Measurements from ENCODE around the gene RYR1. TPM values are rescaled to one million over a fixed set of nuclear protein-coding genes. Genes with fewer than 3 reads are reported as not detected.

Gene RYR1
- polyA plus RNA-seq, 3 donors: 0.76 to 2.1 (median 2.1) TPM

- Histone ChIP-seq H3K36me3 (replicated peaks in 1 of 2; ENCODE audit: control insufficient read depth in 1 of 2, insufficient read depth in 2 of 2, low read length in 2 of 2) (no peaks in the 10 kb centered on the region), H4K20me1 (ENCODE audit: insufficient read depth, low read length) (no peaks in the 10 kb centered on the region), H3K4me2 (replicated peaks; ENCODE audit: extremely low read depth, low read length, poor library complexity, severe bottlenecking) (no peak overlapping the region), H3K27ac (ENCODE audit: low read depth in 1 of 2, low read length in 2 of 2) (peak overlapping the region; percentile 9 to 20), H3K79me2 (ENCODE audit: insufficient read depth, low read length) (no peaks in the 10 kb centered on the region), H3K4me3 (replicated peaks in 1 of 3; ENCODE audit: low read depth in 2 of 3, low read length in 3 of 3) (no peak overlapping the region), H3K9ac (ENCODE audit: insufficient read depth, low read length, poor library complexity, severe bottlenecking) (no peak overlapping the region), H3K4me1 (ENCODE audit: control insufficient read depth in 1 of 2, insufficient read depth in 2 of 2, low read length in 2 of 2) (peaks cover 30 to 40% of the 10 kb centered on the region in 2 donors), H3K9me3 (replicated peaks in 1 of 2; ENCODE audit: control insufficient read depth in 1 of 2, insufficient read depth in 1 of 2, low read length in 2 of 2) (no peaks in the 10 kb centered on the region), H3K27me3 (ENCODE audit: control insufficient read depth in 2 of 2, insufficient read depth in 2 of 2, low read length in 2 of 2) (no peaks in the 10 kb centered on the region), H2AFZ (ENCODE audit: insufficient read depth, low read depth, low read length, poor library complexity, severe bottlenecking) (peak overlapping the region; percentile 75)
- 83% methylated on average over 7 of the region's 8 CpGs for WGBS (ENCODE audit: insufficient coverage)
- no peak for DNase-seq
- H3K27me3 Mint-ChIP-seq (ENCODE audit: low read depth in 3 of 3): peaks cover 3 to 12% (median 9%) of the 10 kb centered on the region in 3 donors
- peak overlapping the region in 4 of 7 donors; percentile 60 to 90 (median 88) for H3K27ac Mint-ChIP-seq
- H3K36me3 Mint-ChIP-seq: no peaks in the 10 kb centered on the region
- H3K9me3 Mint-ChIP-seq: no peaks in the 10 kb centered on the region
- H3K4me1 Mint-ChIP-seq: peaks cover 25% of the 10 kb centered on the region
- intact Hi-C loops (cut with micrococcal nuclease): loop anchor here (5.0 to 10.0 kb wide), 2 partner anchors 87 to 89 kb away; no protein-coding TSS in a partner anchor
- H3K4me3 Mint-ChIP-seq: no peak overlapping the region
- TF ChIP-seq CTCF (IDR thresholded peaks at IDR 0.05): no peak
These were observed 112.1 kb downstream of the RYR1 start for GRCh38 chr19:38545596-38545995.

GRCh38 chr19:38547421-38547820 is 113.9 kb downstream of the RYR1 start:
- H3K9ac ChIP-seq (ENCODE audit: insufficient read depth, low read length, poor library complexity, severe bottlenecking): no peak overlapping the region
- Mint-ChIP-seq H3K4me3 (peak overlapping the region in 1 of 2 donors; percentile 7), H3K36me3 (no peaks in the 10 kb centered on the region), H3K4me1 (peaks cover 25% of the 10 kb centered on the region), H3K9me3 (no peaks in the 10 kb centered on the region), H3K27me3 (ENCODE audit: low read depth in 3 of 3) (peaks cover 10 to 18% (median 12%) of the 10 kb centered on the region in 3 donors), H3K27ac (peak overlapping the region in 5 of 7 donors; percentile 21 to 75 (median 62))
- no peaks in the 10 kb centered on the region for H3K79me2 ChIP-seq (ENCODE audit: insufficient read depth, low read length)
- H3K36me3 ChIP-seq (replicated peaks in 1 of 2; ENCODE audit: control insufficient read depth in 1 of 2, insufficient read depth in 2 of 2, low read length in 2 of 2): no peaks in the 10 kb centered on the region
- H3K4me1 ChIP-seq (ENCODE audit: control insufficient read depth in 1 of 2, insufficient read depth in 2 of 2, low read length in 2 of 2): peaks cover 30 to 40% of the 10 kb centered on the region in 2 donors
- no peak overlapping the region for H3K4me2 ChIP-seq (replicated peaks; ENCODE audit: extremely low read depth, low read length, poor library complexity, severe bottlenecking)
- intact Hi-C loops (cut with micrococcal nuclease): loop anchor here (5.0 to 10.0 kb wide), 2 partner anchors 85 to 87 kb away; no protein-coding TSS in a partner anchor
- peak; percentile 21 to 52 (median 29) for DNase-seq
- no peak for TF ChIP-seq CTCF (IDR thresholded peaks at IDR 0.05)
- H4K20me1 ChIP-seq (ENCODE audit: insufficient read depth, low read length): no peaks in the 10 kb centered on the region
- no peaks in the 10 kb centered on the region for H3K27me3 ChIP-seq (ENCODE audit: control insufficient read depth in 2 of 2, insufficient read depth in 2 of 2, low read length in 2 of 2)
- H3K9me3 ChIP-seq (replicated peaks in 1 of 2; ENCODE audit: control insufficient read depth in 1 of 2, insufficient read depth in 1 of 2, low read length in 2 of 2): no peaks in the 10 kb centered on the region
- H3K27ac ChIP-seq (ENCODE audit: low read depth in 1 of 2, low read length in 2 of 2): peak overlapping the region in 1 of 2 donors; percentile 42
- H3K4me3 ChIP-seq (replicated peaks in 1 of 3; ENCODE audit: low read depth in 2 of 3, low read length in 3 of 3): no peak overlapping the region
- 100% methylated on average over 3 of the region's 5 CpGs for WGBS (ENCODE audit: insufficient coverage)
- no peak overlapping the region for H2AFZ ChIP-seq (ENCODE audit: insufficient read depth, low read depth, low read length, poor library complexity, severe bottlenecking)
